Thoracic aorta (tissue), 2 donors: ENCODE data around the gene SYNPO2. TPM values are rescaled to one million over a fixed set of nuclear protein-coding genes. Genes with fewer than 3 reads are reported as not detected.

ENCODE experiments used
- ATAC-seq: fragments of 150-250 bp; one replicate; pipeline ENCODE4 v1.8.0; 2017; ENCODE audit warnings: low read depth; ENCODE audit not compliant: insufficient number of reproducible peaks, low FRiP score
- DNase-seq: peaks from one replicate; pipeline ENCODE4 v3.0.0-alpha.2; 2020; ENCODE audit warnings: low spot score
- H3K27ac ChIP-seq, 2 donors: fragments of 200-600 bp; sonication (generic); 1 replicate in 1 of 2; 2 replicates in 1 of 2; pipeline ENCODE4 v1.5.1; 2016; ENCODE audit warnings: mild to moderate bottlenecking in 2 of 2, moderate library complexity in 2 of 2
- H3K27me3 ChIP-seq: fragments of 200-600 bp; sonication (generic); replicated peaks from 2 replicates; pipeline ENCODE4 v1.6.0; 2016; ENCODE audit warnings: mild to moderate bottlenecking; ENCODE audit not compliant: insufficient read depth
- H3K36me3 ChIP-seq: fragments of 200-600 bp; sonication (generic); one replicate; pipeline ENCODE4 v1.5.1; 2016
- H3K4me1 ChIP-seq, 2 donors: fragments of 200-600 bp; sonication (generic); 1 replicate in 1 of 2; 2 replicates in 1 of 2; pipeline versions ENCODE4 v1.5.1 to v1.6.0; 2016; ENCODE audit warnings: low read depth in 2 of 2, mild to moderate bottlenecking in 1 of 2; ENCODE audit not compliant: control insufficient read depth in 1 of 2
- H3K4me3 ChIP-seq: fragments of 200-600 bp; sonication (generic); 2 replicates; pipeline ENCODE4 v1.5.1; 2016; ENCODE audit warnings: mild to moderate bottlenecking
- H3K9me3 ChIP-seq: fragments of 200-600 bp; sonication (generic); 2 replicates; pipeline ENCODE4 v1.5.1; 2016
- total RNA-seq, 2 donors: library from RNA; depleted of rRNA; stranded (reverse); fragments of >200 nt; gene quantifications; one replicate each; pipeline versions ENCODE4 v1.1.0 to v1.2.3, GENCODE V29; 2016
- TF ChIP-seq, protein P1 (sequence below): fragments of 200-600 bp; sonication (generic); IDR thresholded peaks from one replicate; pipeline ENCODE4 v1.5.1; 2019; ENCODE audit warnings: antibody characterized with exemption

SYNPO2 gene
- total RNA-seq, 2 donors from 2014 or later = 264 to 313 TPM

DNA sequence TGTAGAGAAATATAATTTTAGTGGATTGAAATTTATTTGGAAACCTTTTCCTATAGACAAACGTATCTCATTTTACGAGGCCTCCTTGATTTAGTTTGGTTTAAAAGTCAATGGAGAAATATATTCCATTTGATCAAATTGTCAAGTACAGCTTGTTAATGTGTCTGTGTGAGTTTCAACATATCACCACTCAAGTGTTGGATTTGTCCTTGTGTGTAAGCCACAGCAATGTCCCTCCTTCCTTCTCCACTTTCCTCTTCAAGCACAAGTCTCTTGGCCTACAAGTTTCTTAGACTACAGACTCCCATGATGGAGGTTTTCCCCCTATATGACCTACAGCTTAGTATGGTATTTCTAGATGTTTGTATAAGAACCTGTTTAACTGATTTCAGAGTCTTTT, 104.7 kb downstream of the SYNPO2 start:
- TF ChIP-seq, protein P1, sequence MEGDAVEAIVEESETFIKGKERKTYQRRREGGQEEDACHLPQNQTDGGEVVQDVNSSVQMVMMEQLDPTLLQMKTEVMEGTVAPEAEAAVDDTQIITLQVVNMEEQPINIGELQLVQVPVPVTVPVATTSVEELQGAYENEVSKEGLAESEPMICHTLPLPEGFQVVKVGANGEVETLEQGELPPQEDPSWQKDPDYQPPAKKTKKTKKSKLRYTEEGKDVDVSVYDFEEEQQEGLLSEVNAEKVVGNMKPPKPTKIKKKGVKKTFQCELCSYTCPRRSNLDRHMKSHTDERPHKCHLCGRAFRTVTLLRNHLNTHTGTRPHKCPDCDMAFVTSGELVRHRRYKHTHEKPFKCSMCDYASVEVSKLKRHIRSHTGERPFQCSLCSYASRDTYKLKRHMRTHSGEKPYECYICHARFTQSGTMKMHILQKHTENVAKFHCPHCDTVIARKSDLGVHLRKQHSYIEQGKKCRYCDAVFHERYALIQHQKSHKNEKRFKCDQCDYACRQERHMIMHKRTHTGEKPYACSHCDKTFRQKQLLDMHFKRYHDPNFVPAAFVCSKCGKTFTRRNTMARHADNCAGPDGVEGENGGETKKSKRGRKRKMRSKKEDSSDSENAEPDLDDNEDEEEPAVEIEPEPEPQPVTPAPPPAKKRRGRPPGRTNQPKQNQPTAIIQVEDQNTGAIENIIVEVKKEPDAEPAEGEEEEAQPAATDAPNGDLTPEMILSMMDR = no peak
- DNase-seq = no peak
- no peaks in the 10 kb centered on the region for H3K36me3 ChIP-seq
- peaks cover 24 to 90% of the 10 kb centered on the region in 2 donors for H3K4me1 ChIP-seq
- no peak for ATAC-seq
- no peaks in the 10 kb centered on the region for H3K27me3 ChIP-seq
- no peaks in the 10 kb centered on the region for H3K9me3 ChIP-seq
- peak overlapping the region; percentile 93 to 96 for H3K27ac ChIP-seq
- no peak overlapping the region for H3K4me3 ChIP-seq

DNA sequence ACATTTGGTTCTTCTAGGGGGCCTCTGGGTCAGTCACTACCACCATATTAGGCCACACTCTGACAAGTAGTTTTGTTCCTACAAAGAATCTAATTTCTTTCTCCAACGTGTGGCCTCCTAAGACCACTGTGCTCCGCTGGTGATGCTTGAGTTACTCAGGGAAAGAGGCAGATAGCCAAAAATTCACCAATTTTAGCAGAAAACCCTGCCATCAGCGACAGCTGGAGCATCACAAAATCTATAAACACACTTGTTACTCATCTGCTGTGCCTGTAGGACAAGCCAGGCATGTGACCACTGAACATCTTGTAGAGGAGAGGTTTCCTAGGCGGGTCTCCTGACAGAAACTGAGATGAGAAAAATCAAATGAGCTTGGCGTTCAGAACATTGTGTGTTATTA, 105.4 kb downstream of the SYNPO2 start:
- H3K36me3 ChIP-seq = no peaks in the 10 kb centered on the region
- H3K4me3 ChIP-seq = no peak overlapping the region
- peak overlapping the region; percentile 93 to 96 for H3K27ac ChIP-seq
- H3K27me3 ChIP-seq = no peaks in the 10 kb centered on the region
- DNase-seq (no peak), ATAC-seq (no peak)
- H3K9me3 ChIP-seq = no peaks in the 10 kb centered on the region
- TF ChIP-seq, protein P1 = no peak
- peaks cover 24 to 90% of the 10 kb centered on the region in 2 donors for H3K4me1 ChIP-seq

DNA sequence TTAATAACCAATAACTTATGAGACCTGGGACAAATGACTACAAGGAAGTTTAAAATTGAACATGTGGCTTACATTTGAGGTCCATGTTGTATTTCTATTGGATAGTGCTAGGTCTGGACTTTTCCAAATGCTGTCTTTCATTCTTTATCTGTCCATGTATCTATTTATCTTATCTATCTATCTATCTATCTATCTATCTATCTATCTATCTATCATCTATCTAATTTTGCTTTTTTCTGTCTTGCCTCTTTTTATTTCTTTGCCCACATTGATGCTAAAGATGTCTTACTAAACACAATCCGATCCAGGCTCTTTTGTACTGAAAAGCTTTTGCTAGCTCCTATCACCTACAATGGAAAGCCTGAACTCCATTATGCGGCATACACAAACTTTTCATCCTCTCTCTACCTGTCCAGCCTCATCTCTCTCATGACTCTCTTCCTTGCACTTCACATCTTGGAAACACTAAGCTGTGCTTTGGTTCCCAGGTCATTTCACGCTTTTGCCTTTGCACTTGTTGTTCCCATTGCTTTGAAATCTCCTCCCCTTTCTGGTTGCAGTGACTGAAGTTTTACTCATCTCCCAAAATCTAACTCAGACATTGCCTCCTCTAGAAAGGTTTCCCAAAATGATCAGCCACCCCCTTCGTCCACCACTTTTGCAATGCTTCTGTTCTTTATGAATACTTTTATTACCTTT, 107.2 kb downstream of the SYNPO2 start:
- Histone ChIP-seq H3K4me1 (peaks cover 25 to 90% of the 10 kb centered on the region in 2 donors), H3K9me3 (no peaks in the 10 kb centered on the region), H3K36me3 (no peaks in the 10 kb centered on the region), H3K4me3 (no peak overlapping the region), H3K27ac (peak overlapping the region; percentile 93 to 96), H3K27me3 (no peaks in the 10 kb centered on the region)
- ATAC-seq = no peak
- no peak for DNase-seq
- TF ChIP-seq, protein P1 = no peak

DNA sequence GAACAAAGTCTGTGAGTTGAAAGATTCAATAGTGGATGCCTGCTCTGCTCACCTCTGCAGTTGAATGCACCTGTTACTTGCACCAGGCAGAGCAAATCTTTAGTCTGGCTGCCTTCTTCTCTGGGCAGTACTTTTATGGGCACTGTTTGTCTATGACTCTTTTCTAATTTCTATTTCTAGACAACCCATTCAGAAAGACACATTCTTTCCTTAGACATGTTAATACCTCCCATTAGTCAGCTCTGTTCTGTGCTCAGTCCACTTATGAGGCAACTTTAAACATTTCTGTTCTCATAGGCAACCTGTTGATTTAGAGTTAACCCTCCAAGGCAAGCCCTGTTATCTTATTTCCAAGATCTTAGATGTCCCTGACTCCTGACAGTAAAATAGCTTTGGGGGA, 108.9 kb downstream of the SYNPO2 start:
- peak; percentile 87 for ATAC-seq
- H3K4me3 ChIP-seq = peak overlapping the region; percentile 9
- no peaks in the 10 kb centered on the region for H3K27me3 ChIP-seq
- H3K27ac ChIP-seq = peak overlapping the region; percentile 93 to 96
- TF ChIP-seq, protein P1 = no peak
- H3K9me3 ChIP-seq = no peaks in the 10 kb centered on the region
- DNase-seq = no peak
- no peaks in the 10 kb centered on the region for H3K36me3 ChIP-seq
- peaks cover 27 to 93% of the 10 kb centered on the region in 2 donors for H3K4me1 ChIP-seq

DNA sequence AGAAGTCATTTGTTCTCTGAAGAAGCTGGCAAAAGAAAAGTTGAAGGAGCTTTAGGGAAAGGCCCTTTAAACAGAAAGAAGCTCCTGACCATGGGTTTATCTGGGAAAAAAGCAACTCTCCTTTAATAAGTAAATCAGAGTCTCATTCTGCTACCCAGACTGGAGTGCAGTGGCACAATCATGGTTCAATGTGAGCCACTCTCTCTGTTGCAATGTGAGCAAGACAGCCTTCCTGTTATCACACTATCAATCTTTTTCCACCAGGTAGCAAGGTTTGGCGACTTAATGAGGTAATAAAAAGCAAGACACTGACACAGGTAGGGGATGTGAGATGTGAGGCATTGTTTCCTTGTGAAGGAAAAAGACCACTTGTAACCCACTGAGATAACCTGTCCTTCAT, 111.3 kb downstream of the SYNPO2 start:
- no peak for ATAC-seq
- H3K27me3 ChIP-seq = no peaks in the 10 kb centered on the region
- peak overlapping the region; percentile 93 to 96 for H3K27ac ChIP-seq
- H3K4me1 ChIP-seq = peaks cover 40 to 84% of the 10 kb centered on the region in 2 donors
- no peaks in the 10 kb centered on the region for H3K36me3 ChIP-seq
- H3K9me3 ChIP-seq = no peaks in the 10 kb centered on the region
- TF ChIP-seq, protein P1 = no peak
- H3K4me3 ChIP-seq = no peak overlapping the region
- no peak for DNase-seq
